Measurements from ENCODE around the gene ACBD6. TPM values are rescaled to one million over a fixed set of nuclear protein-coding genes. Genes with fewer than 3 reads are reported as not detected.

Gene ACBD6
- total and polyA plus RNA-seq, 2 experiments from 2014 or later: 27.3 to 44.2 TPM

DNA sequence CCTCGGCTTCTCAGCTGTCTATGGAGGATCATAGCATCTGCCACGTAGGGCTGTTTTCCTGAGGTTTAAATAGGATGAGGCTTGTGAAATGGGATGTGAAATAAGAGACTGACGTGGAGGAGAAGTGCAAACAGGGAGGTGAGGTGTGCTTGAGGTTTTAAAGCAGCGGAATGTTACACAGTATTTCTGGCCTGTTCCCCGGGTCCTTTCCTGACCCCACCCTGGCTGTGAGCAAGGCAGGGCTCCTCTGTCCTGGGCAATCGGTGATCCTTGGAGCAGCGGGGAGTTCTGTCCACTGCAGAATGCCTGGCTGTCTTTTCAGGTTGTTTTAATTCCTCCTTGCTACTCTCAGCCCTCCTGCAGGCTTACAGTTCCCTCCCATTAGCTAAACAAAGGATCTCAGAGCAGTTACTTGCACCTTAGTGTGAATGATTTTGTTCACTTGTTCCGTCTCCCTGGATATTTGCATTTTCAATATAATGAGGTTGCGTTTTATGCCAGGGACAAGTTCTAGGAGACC is 233.8 kb downstream of the ACBD6 start:
- Histone ChIP-seq H3K9ac (no peak overlapping the region), H3K9me2 (ENCODE audit: insufficient read depth) (no peaks in the 10 kb centered on the region), H3K4me2 (ENCODE audit: unreplicated experiment) (no peak overlapping the region), H3K4me3 (no peak overlapping the region), H3K79me2 (ENCODE audit: insufficient read depth) (no peaks in the 10 kb centered on the region), H4K20me1 (ENCODE audit: insufficient read depth) (no peaks in the 10 kb centered on the region), H3K36me3 (ENCODE audit: low read depth) (no peaks in the 10 kb centered on the region), H3K4me1 (ENCODE audit: insufficient read depth) (no peaks in the 10 kb centered on the region), H3F3A (ENCODE audit: insufficient read depth) (no peaks in the 10 kb centered on the region), H3K27ac (no peak overlapping the region), H3K9me3 (ENCODE audit: low read depth) (no peaks in the 10 kb centered on the region), H3K27me3 (replicated peaks; ENCODE audit: insufficient read depth) (no peaks in the 10 kb centered on the region), H2AFZ (no peak overlapping the region)
- no peak for DNase-seq
- WGBS, 2 experiments (ENCODE audit: low coverage in 1 of 2, low lambda C conversion rate in 2 of 2, missing lambda C conversion rate in 2 of 2): 75 to 83% methylated on average over 9 of the region's 9 CpGs
- TF ChIP-seq EZH2phosphoT487 (IDR thresholded peaks at IDR 0.05; ENCODE audit: insufficient read depth, low read depth): no peak
- TF ChIP-seq EZH2 (IDR thresholded peaks at IDR 0.05; ENCODE audit: insufficient read depth, poor library complexity, severe bottlenecking): no peak
- in situ Hi-C loops (cut with MboI): no loop called here

DNA sequence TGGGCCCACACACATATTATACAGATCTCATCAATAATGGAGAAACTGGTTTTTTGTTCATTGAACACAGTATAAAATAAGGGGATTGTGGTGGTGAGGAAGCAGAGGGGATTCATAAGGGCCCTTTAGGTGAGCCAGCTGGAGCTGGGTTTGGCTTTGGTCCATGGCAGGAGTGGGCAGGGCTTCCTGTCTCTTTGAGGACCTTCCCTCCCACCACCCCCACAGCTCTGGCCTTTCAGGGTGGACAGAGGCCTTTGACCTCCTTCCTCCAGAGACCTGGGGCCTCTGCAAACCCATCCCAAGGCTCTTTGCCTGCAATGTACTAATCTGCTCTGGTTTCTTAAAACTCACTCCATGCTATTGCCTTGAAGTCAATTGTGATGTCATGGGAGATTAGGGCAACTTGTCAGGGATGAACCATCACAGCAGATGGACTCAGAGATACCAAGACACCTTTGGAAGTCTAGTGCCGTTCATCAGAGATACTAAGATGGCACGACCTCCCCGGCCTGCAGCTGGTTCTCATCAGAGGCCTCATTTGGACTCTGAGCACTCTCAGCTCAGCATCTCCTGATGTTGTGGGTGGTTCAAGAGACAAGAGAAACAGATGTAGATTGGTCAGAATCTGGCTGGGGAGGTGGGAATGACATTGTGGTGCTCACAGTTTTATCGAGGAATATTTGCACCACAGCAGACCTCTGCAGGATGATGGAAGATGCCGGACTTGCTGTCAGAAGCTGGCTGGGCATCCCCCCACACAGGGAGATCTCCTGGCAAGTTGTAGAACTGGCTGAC is 234.4 kb downstream of the ACBD6 start:
- no peak for TF ChIP-seq EZH2 (IDR thresholded peaks at IDR 0.05; ENCODE audit: insufficient read depth, poor library complexity, severe bottlenecking)
- no peak for TF ChIP-seq EZH2phosphoT487 (IDR thresholded peaks at IDR 0.05; ENCODE audit: insufficient read depth, low read depth)
- Histone ChIP-seq H2AFZ (no peak overlapping the region), H3K79me2 (ENCODE audit: insufficient read depth) (no peaks in the 10 kb centered on the region), H3K36me3 (ENCODE audit: low read depth) (no peaks in the 10 kb centered on the region), H4K20me1 (ENCODE audit: insufficient read depth) (no peaks in the 10 kb centered on the region), H3K27ac (no peak overlapping the region), H3K4me1 (ENCODE audit: insufficient read depth) (no peaks in the 10 kb centered on the region), H3K27me3 (replicated peaks; ENCODE audit: insufficient read depth) (no peaks in the 10 kb centered on the region), H3F3A (ENCODE audit: insufficient read depth) (no peaks in the 10 kb centered on the region), H3K9me2 (ENCODE audit: insufficient read depth) (no peaks in the 10 kb centered on the region), H3K9me3 (ENCODE audit: low read depth) (no peaks in the 10 kb centered on the region), H3K4me2 (ENCODE audit: unreplicated experiment) (no peak overlapping the region), H3K4me3 (no peak overlapping the region), H3K9ac (no peak overlapping the region)
- WGBS, 2 experiments (ENCODE audit: low coverage in 1 of 2, low lambda C conversion rate in 2 of 2, missing lambda C conversion rate in 2 of 2): 13 to 22% methylated on average over 5 of the region's 5 CpGs
- in situ Hi-C loops (cut with MboI): no loop called here
- DNase-seq: no peak

DNA sequence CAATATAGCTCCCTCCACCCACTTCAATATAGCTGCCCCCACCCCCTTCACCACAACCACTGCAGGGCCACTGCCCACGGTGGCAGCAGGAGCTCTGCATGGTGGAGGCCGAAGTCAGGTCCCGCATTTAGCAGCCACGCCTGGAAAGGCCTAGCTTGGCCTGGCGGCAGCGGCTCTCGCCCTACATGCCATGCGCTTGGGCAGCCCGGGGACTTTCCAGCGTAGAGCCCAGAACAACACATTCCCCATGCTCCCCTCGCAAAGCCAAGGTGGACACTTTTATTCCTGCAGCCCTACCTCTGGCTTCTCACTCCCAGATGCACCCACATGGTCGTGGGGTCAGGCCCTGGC is 235.2 kb downstream of the ACBD6 start:
- H3K4me1 ChIP-seq (ENCODE audit: insufficient read depth): no peaks in the 10 kb centered on the region

DNA sequence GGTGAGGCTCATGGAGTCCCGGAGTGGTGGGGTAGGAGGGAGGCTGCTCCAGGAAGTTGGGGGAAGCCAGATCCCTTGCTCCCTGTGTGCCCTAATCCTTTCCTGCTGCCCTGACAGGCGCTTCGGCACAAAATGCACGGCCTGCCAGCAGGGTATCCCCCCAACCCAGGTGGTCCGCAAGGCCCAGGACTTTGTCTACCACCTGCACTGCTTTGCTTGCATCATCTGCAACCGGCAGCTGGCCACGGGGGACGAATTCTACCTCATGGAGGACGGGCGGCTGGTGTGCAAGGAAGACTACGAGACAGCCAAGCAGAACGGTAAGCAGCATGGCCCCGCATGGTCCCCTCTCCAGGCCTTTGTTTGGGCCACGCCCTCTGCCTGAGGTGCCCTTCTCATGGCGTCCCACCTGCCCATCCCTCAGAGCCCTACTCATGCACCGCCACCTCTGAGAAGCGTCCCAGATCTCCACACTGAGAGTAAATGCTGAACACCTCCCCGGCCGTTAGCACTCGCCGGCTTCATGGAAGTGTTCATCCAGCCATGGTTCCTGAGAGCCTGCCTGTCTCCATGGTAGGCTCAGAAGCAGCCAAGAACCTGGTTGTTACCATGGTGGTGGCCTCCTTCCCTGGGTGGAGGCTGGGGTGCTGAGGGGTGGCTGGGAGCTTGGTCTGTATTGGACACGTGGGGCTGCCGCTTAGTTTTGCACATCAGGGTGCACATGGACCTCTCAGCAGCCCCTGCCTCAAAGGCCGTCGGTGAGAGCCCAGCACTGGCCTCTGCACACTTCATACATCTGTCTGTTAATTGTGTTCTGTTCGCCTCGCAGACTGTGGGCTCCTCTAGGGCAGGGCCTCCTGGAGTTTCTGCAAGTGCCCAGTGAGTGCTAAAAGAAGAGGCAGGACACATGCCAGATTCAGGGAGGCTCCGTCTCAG is 235.8 kb downstream of the ACBD6 start:
- H4K20me1 ChIP-seq (ENCODE audit: insufficient read depth): no peaks in the 10 kb centered on the region
- H2AFZ ChIP-seq: no peak overlapping the region
- no peak overlapping the region for H3K4me2 ChIP-seq (ENCODE audit: unreplicated experiment)
- no peak for DNase-seq
- H3K9ac ChIP-seq: no peak overlapping the region
- in situ Hi-C loops (cut with MboI): no loop called here
- 67 to 71% methylated on average over 28 of the region's 28 CpGs for WGBS, 2 experiments (ENCODE audit: low coverage in 1 of 2, low lambda C conversion rate in 2 of 2, missing lambda C conversion rate in 2 of 2)
- no peak for TF ChIP-seq EZH2phosphoT487 (IDR thresholded peaks at IDR 0.05; ENCODE audit: insufficient read depth, low read depth)
- no peak for TF ChIP-seq EZH2 (IDR thresholded peaks at IDR 0.05; ENCODE audit: insufficient read depth, poor library complexity, severe bottlenecking)
- peaks cover 9% of the 10 kb centered on the region; the same call in 1 of the 2 replicates for H3K27me3 ChIP-seq (replicated peaks; ENCODE audit: insufficient read depth)
- H3K27ac ChIP-seq: no peak overlapping the region
- no peaks in the 10 kb centered on the region for H3F3A ChIP-seq (ENCODE audit: insufficient read depth)
- H3K9me3 ChIP-seq (ENCODE audit: low read depth): no peaks in the 10 kb centered on the region
- no peak overlapping the region for H3K4me3 ChIP-seq
- H3K4me1 ChIP-seq (ENCODE audit: insufficient read depth): no peaks in the 10 kb centered on the region
- H3K36me3 ChIP-seq (ENCODE audit: low read depth): no peaks in the 10 kb centered on the region
- H3K79me2 ChIP-seq (ENCODE audit: insufficient read depth): no peaks in the 10 kb centered on the region
- H3K9me2 ChIP-seq (ENCODE audit: insufficient read depth): no peaks in the 10 kb centered on the region

More for the DNA sequence above, 235.2 kb downstream of the ACBD6 start:
- Histone ChIP-seq H3K4me3 (no peak overlapping the region), H3K27ac (no peak overlapping the region), H3K27me3 (replicated peaks; ENCODE audit: insufficient read depth) (0 out of 2 replicates have a peak, but pooled peaks cover 5% of the 10 kb centered on the region), H3K36me3 (ENCODE audit: low read depth) (no peaks in the 10 kb centered on the region), H3K9me3 (ENCODE audit: low read depth) (no peaks in the 10 kb centered on the region), H3K9me2 (ENCODE audit: insufficient read depth) (no peaks in the 10 kb centered on the region), H3K9ac (no peak overlapping the region), H2AFZ (no peak overlapping the region), H3K79me2 (ENCODE audit: insufficient read depth) (no peaks in the 10 kb centered on the region), H4K20me1 (ENCODE audit: insufficient read depth) (no peaks in the 10 kb centered on the region), H3K4me2 (ENCODE audit: unreplicated experiment) (no peak overlapping the region), H3F3A (ENCODE audit: insufficient read depth) (no peaks in the 10 kb centered on the region)
- 92 to 93% methylated on average over 12 of the region's 12 CpGs for WGBS, 2 experiments (ENCODE audit: low coverage in 1 of 2, low lambda C conversion rate in 2 of 2, missing lambda C conversion rate in 2 of 2)
- TF ChIP-seq EZH2 (IDR thresholded peaks at IDR 0.05; ENCODE audit: insufficient read depth, poor library complexity, severe bottlenecking) (no peak), EZH2phosphoT487 (IDR thresholded peaks at IDR 0.05; ENCODE audit: insufficient read depth, low read depth) (no peak)
- no peak for DNase-seq
- in situ Hi-C loops (cut with MboI): no loop called here

Data from GM23248 (cell line).